ENCODE data around the gene GARNL3.

GRCh38 chr9:127421057-127421456 is 156.5 kb downstream of the GARNL3 start:
- TF ChIP-seq, protein P1, sequence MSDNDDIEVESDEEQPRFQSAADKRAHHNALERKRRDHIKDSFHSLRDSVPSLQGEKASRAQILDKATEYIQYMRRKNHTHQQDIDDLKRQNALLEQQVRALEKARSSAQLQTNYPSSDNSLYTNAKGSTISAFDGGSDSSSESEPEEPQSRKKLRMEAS (IDR thresholded peaks at IDR 0.05; ENCODE audit: insufficient read depth, insufficient read length), result no peak
- TF ChIP-seq POLR2AphosphoS5 (IDR thresholded peaks at IDR 0.05; ENCODE audit: insufficient read depth, low read depth, low read length) (no peak), EZH2 (IDR thresholded peaks at IDR 0.05; ENCODE audit: borderline replicate concordance, low read depth, low read length, severe bottlenecking) (no peak)
